NCI-H2196 (cell line): ENCODE data around the gene GALM.
"Not testable (repeated sequence)": the region's sequence is repeated elsewhere in the genome, so short reads cannot be mapped to it uniquely, and the experiment has no call there.

Source experiments
- DNase-seq: peaks from one replicate; lab custom pipeline; 2025; ENCODE audit not compliant: unreplicated experiment; lab: John Stamatoyannopoulos, UW

Gene GALM

DNA sequence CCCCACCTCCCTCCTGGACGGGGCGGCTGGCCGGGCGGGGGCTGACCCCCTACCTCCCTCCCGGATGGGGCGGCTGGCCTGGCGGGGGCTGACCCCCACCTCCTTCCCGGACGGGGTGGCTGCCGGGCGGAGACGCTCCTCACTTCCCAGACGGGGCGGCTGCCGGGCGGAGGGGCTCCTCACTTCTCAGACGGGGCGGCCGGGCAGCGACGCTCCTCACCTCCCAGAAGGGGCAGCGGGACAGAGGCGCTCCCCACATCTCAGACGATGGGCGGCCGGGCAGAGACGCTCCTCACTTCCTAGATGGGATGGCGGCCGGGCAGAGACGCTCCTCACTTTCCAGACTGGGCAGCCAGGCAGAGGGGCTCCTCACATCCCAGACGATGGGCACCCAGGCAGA is 90.0 kb downstream of the GALM start:
- not testable (repeated sequence) for DNase-seq

DNA sequence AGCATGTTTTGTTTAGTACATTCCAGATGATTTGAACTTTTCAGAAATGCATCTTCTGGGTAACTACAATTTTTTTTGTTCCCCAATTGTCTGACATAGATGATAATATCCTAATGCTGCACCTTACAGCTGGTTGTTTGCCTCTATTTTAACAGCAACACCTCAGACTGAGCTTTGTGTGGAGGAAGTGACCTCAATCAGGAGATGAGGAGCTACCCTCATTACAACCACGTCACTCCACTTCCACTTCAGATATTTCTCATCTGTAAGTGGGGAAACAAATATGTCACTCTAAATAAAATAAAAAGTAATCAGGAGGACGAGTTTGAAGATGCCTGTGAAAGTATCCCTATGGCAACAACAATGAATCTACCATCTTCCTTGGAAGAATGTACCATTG is 97.3 kb downstream of the GALM start:
- no peak for DNase-seq

- DNase-seq: no peak
Measured at GRCh38 chr2:38763728-38764127, 97.8 kb downstream of the GALM start.

GRCh38 chr2:38765149-38765548 is 99.2 kb downstream of the GALM start:
- no peak for DNase-seq

GRCh38 chr2:38765551-38765950 is 99.6 kb downstream of the GALM start:
- DNase-seq: no peak

DNA sequence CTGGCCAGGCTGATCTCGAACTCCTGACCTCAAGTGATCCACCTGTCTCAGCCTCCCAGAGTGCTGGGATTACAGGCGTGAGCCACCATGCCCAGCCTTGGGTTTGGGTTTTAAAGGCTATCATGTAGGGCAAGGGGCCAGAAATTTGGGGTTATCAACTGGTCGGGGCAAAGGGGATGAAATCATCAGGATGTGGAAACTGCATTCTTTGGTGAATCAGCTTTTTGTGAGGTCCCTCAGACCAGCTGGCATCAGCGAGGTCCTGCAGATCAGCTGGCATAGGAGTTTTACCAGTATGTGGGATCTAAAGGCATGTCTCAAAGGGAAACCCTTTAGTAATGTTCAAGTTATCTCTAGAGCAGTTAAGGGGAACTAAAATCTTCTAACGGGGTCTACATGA is 105.7 kb downstream of the GALM start:
- no peak for DNase-seq

GRCh38 chr2:38775097-38775920 is 109.4 kb downstream of the GALM start:
- DNase-seq: no peak

DNA sequence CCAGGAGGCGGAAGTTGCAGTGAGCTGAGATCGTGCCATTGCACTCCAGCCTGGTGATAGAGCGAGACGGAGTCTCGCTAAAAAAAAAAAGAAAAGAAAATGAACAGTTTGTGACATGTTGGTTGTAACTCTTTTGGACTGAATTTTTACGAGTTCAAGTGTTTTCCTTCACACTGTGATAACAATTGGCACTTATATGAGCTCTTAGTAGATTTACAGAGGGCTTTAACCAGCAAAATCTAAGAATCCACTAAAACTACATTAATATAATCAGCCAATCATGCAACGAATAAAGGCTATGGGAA is 110.0 kb downstream of the GALM start:
- DNase-seq: no peak

GRCh38 chr2:38776531-38776930 is 110.6 kb downstream of the GALM start:
- DNase-seq: no peak

DNA sequence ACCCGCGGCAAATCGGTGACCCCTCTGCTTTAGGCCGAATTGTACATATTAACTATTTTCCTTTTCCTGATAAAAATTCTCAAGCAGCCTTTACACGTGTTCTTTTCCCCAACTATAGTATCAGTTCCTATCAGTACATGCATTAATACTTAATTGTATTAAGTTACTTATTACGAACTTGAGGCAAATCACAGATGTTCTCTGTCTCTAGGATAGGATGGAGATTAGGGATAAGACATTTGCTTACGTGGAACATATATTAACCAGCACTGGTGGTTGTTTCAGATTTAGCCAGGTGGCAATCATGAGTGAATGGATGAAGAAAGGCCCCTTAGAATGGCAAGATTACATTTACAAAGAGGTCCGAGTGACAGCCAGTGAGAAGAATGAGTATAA is 112.8 kb downstream of the GALM start:
- DNase-seq: no peak

DNA sequence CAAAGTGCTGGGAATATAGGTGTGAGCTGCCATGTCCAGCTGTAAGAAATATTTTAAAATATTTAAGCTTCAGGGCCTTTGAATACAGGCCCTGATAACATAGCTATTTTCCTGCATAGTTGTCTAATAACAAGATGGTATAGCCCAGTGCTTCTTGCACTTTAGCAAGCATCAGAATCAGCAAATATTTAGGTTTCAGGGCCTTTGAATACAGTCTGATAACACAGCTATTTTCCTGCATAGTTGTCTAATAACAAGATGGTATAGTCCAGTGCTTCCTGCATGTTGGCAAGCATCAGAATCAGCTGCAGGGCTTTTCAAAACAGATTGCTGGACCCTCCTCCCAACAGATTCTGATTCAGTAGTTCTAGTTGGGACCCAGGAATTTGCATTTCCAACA is 117.7 kb downstream of the GALM start:
- DNase-seq: no peak
